ENCODE data around the gene TMEM248. TPM values are rescaled to one million over a fixed set of nuclear protein-coding genes. Genes with fewer than 3 reads are reported as not detected.
A peak's percentile ranks its signal among the peaks of the same experiment; 100 is the strongest.

TMEM248 gene
- total RNA-seq, 2 donors from 2014 or later, result 52.1 to 64.9 TPM

- Histone ChIP-seq H3K9me3 (no peaks in the 10 kb centered on the region), H3K27me3 (no peaks in the 10 kb centered on the region), H3K36me3 (replicated peaks in 1 of 2; ENCODE audit: insufficient read depth in 1 of 2, low read depth in 2 of 2) (no peaks in the 10 kb centered on the region), H3K4me1 (peaks cover 26% of the 10 kb centered on the region), H3K4me3 (no peak overlapping the region), H3K27ac (no peak overlapping the region)
- DNase-seq (no peak), ATAC-seq (no peak)
- WGBS, 2 donors, result 95 to 100% methylated on average over 1 of the region's 1 CpG
- intact Hi-C loops (cut with DNase I), result no loop called here
- TF ChIP-seq POLR2A (IDR thresholded peaks at IDR 0.05) (no peak), CTCF (IDR thresholded peaks at IDR 0.05) (no peak)
These were observed 1.7 kb upstream of the TMEM248 start for GRCh38 chr7:66919304-66919703.

- Histone ChIP-seq H3K4me3 (no peak overlapping the region), H3K27ac (no peak overlapping the region), H3K4me1 (peaks cover 26% of the 10 kb centered on the region), H3K9me3 (no peaks in the 10 kb centered on the region), H3K36me3 (replicated peaks in 1 of 2; ENCODE audit: insufficient read depth in 1 of 2, low read depth in 2 of 2) (no peaks in the 10 kb centered on the region), H3K27me3 (no peaks in the 10 kb centered on the region)
- intact Hi-C loops (cut with DNase I), result no loop called here
- WGBS, 2 donors, result 94 to 97% methylated on average over 4 of the region's 4 CpGs
- TF ChIP-seq POLR2A (IDR thresholded peaks at IDR 0.05), result no peak
- no peak for TF ChIP-seq CTCF (IDR thresholded peaks at IDR 0.05)
- no peak for DNase-seq
- ATAC-seq, result no peak
These were observed 1.3 kb upstream of the TMEM248 start for GRCh38 chr7:66919704-66920103.

GRCh38 chr7:66920256-66920655, 769 bp upstream of the TMEM248 start:
- H3K9me3 ChIP-seq, result no peaks in the 10 kb centered on the region
- ATAC-seq (no peak), DNase-seq (no peak)
- H3K4me3 ChIP-seq, result no peak overlapping the region
- intact Hi-C loops (cut with DNase I), result no loop called here
- WGBS, 2 donors, result 85 to 86% methylated on average over 3 of the region's 3 CpGs
- peaks cover 26% of the 10 kb centered on the region for H3K4me1 ChIP-seq
- H3K27ac ChIP-seq, result peak overlapping the region in 1 of 4 donors; percentile 89
- H3K36me3 ChIP-seq (replicated peaks in 1 of 2; ENCODE audit: insufficient read depth in 1 of 2, low read depth in 2 of 2), result no peaks in the 10 kb centered on the region
- TF ChIP-seq POLR2A (IDR thresholded peaks at IDR 0.05), result no peak
- no peak for TF ChIP-seq CTCF (IDR thresholded peaks at IDR 0.05)
- no peaks in the 10 kb centered on the region for H3K27me3 ChIP-seq

GRCh38 chr7:66921396-66921917, 432 bp downstream of the TMEM248 start:
- peak; percentile 53 for ATAC-seq
- no peaks in the 10 kb centered on the region for H3K9me3 ChIP-seq
- H3K36me3 ChIP-seq (replicated peaks in 1 of 2; ENCODE audit: insufficient read depth in 1 of 2, low read depth in 2 of 2), result no peaks in the 10 kb centered on the region
- intact Hi-C loops (cut with DNase I), result no loop called here
- H3K27ac ChIP-seq, result peak overlapping the region; percentile 69 to 89 (median 84)
- no peaks in the 10 kb centered on the region for H3K27me3 ChIP-seq
- H3K4me3 ChIP-seq, result peak overlapping the region; percentile 67 to 82
- DNase-seq, result peak; percentile 62 to 69 (median 67)
- peaks cover 26% of the 10 kb centered on the region for H3K4me1 ChIP-seq
- TF ChIP-seq POLR2A (IDR thresholded peaks at IDR 0.05), result no peak
- no peak for TF ChIP-seq CTCF (IDR thresholded peaks at IDR 0.05)
- 0 to 1% methylated on average over 9 to 25 of the region's 47 CpGs for WGBS, 2 donors

GRCh38 chr7:66921918-66922486, 977 bp downstream of the TMEM248 start:
- Histone ChIP-seq H3K27ac (peak overlapping the region; percentile 69 to 89 (median 84)), H3K4me1 (peaks cover 28% of the 10 kb centered on the region), H3K9me3 (no peaks in the 10 kb centered on the region), H3K27me3 (no peaks in the 10 kb centered on the region), H3K36me3 (replicated peaks in 1 of 2; ENCODE audit: insufficient read depth in 1 of 2, low read depth in 2 of 2) (no peaks in the 10 kb centered on the region), H3K4me3 (peak overlapping the region in 1 of 2 donors; percentile 67)
- DNase-seq (peak in 1 of 4 donors; percentile 6), ATAC-seq (no peak)
- 2 to 8% methylated on average over 15 of the region's 15 CpGs for WGBS, 2 donors
- intact Hi-C loops (cut with DNase I), result no loop called here
- TF ChIP-seq CTCF (IDR thresholded peaks at IDR 0.05) (no peak), POLR2A (IDR thresholded peaks at IDR 0.05) (no peak)
